A549 (cell line): ENCODE results near the gene FATE1.

Experiments used
- EP300 ChIP-seq, 2 experiments: fragments of >200 bp; sonication (Bioruptor Twin); formaldehyde crosslinking; IDR thresholded peaks; 2 replicates in 1 of 2; 3 replicates in 1 of 2; pipeline ENCODE4 v1.6.1; 2016 to 2017
- ESRRA ChIP-seq: fragments of 150-350 bp; IDR thresholded peaks from 2 replicates; pipeline ENCODE4 v1.6.1; 2014; ENCODE audit warnings: mild to moderate bottlenecking, low read length, borderline replicate concordance
- POLR2A ChIP-seq: IDR thresholded peaks from 2 replicates; pipeline ENCODE4 v1.6.1; 2012; ENCODE audit warnings: mild to moderate bottlenecking, low read length
- RAD21 ChIP-seq, 2 experiments: fragments of >200 bp in 1 of 2; sonication (Bioruptor Twin) in 1 of 2; formaldehyde crosslinking in 1 of 2; IDR thresholded peaks in 1 of 2; conservative IDR thresholded peaks in 1 of 2; 2 replicates in 1 of 2; 3 replicates in 1 of 2; pipeline ENCODE4 v1.6.1; 2012 to 2018; ENCODE audit warnings: inconsistent platforms in 1 of 2
- TF ChIP-seq, protein P1 (sequence below): fragments of >200 bp; sonication (Bioruptor Twin); formaldehyde crosslinking; IDR thresholded peaks from 3 replicates; pipeline ENCODE4 v1.5.1; 2016

GRCh38 chrX:151704041-151704663 is 11.7 kb upstream of the FATE1 start:
- no peak for TF ChIP-seq POLR2A
- TF ChIP-seq, protein P1, sequence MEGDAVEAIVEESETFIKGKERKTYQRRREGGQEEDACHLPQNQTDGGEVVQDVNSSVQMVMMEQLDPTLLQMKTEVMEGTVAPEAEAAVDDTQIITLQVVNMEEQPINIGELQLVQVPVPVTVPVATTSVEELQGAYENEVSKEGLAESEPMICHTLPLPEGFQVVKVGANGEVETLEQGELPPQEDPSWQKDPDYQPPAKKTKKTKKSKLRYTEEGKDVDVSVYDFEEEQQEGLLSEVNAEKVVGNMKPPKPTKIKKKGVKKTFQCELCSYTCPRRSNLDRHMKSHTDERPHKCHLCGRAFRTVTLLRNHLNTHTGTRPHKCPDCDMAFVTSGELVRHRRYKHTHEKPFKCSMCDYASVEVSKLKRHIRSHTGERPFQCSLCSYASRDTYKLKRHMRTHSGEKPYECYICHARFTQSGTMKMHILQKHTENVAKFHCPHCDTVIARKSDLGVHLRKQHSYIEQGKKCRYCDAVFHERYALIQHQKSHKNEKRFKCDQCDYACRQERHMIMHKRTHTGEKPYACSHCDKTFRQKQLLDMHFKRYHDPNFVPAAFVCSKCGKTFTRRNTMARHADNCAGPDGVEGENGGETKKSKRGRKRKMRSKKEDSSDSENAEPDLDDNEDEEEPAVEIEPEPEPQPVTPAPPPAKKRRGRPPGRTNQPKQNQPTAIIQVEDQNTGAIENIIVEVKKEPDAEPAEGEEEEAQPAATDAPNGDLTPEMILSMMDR = no peak
- TF ChIP-seq RAD21 (conservative IDR thresholded peaks at IDR 0.05 in 1 of 2, IDR thresholded peaks at IDR 0.05 in 1 of 2) = no peak
- no peak for TF ChIP-seq EP300 (IDR thresholded peaks at IDR 0.05)
- no peak for TF ChIP-seq ESRRA
